Tibial artery (tissue), 4 donors: ENCODE measurements around the gene CKM.

Experiments used
- DNase-seq, 2 donors: peaks; one replicate each; pipeline ENCODE4 v3.0.0-alpha.2; 2019
- H3K27ac ChIP-seq, 2 donors: fragments of 200-600 bp; sonication (generic) in 1 of 2; 1 replicate in 1 of 2; 2 replicates in 1 of 2; pipeline ENCODE4 v1.5.1; 2018 to 2019; ENCODE audit warnings: mild to moderate bottlenecking in 1 of 2
- H3K27me3 ChIP-seq, 2 donors: fragments of 200-600 bp; sonication (generic) in 1 of 2; one replicate each; pipeline versions ENCODE4 v1.5.1 to v1.6.0; 2016 to 2019
- H3K36me3 ChIP-seq, 3 donors: fragments of 200-600 bp; sonication (generic) in 2 of 3; one replicate each; pipeline ENCODE4 v1.5.1; 2016 to 2019; ENCODE audit warnings: mild to moderate bottlenecking in 2 of 3
- H3K4me1 ChIP-seq, 4 donors: fragments of 200-600 bp; sonication (generic) in 2 of 4; 1 replicate in 3 of 4; 2 replicates in 1 of 4; pipeline ENCODE4 v1.5.1; 2016 to 2019
- H3K4me3 ChIP-seq, 2 donors: fragments of 200-600 bp; sonication (generic) in 1 of 2; 1 replicate in 1 of 2; 2 replicates in 1 of 2; pipeline ENCODE4 v1.5.1; 2018 to 2019; ENCODE audit warnings: mild to moderate bottlenecking in 2 of 2
- H3K9me3 ChIP-seq, 3 donors: fragments of 200-600 bp; sonication (generic) in 1 of 3; one replicate each; pipeline ENCODE4 v1.5.1; 2016 to 2019
- CTCF ChIP-seq, 2 experiments: fragments of 200-600 bp in 1 of 2; fragments of 450-650 bp in 1 of 2; IDR thresholded peaks; one replicate each; pipeline ENCODE4 v1.5.1; 2017 to 2019; ENCODE audit warnings: antibody characterized with exemption in 2 of 2, mild to moderate bottlenecking in 1 of 2, moderate library complexity in 1 of 2
- intact Hi-C: fragments of 100-400 bp; cut with DNase I; formaldehyde crosslinking; loops from one replicate; pipeline ENCODE4 v1.15.0; 2023; ENCODE audit warnings: low total_unique reads

CKM gene

GRCh38 chr19:45356760-45357444, 34.2 kb upstream of the CKM start:
- intact Hi-C loops: no loop called here
- Histone ChIP-seq H3K9me3 (no peaks in the 10 kb centered on the region), H3K36me3 (peaks cover 0 to 81% (median 34%) of the 10 kb centered on the region in 3 donors), H3K4me3 (no peak overlapping the region), H3K27ac (no peak overlapping the region), H3K27me3 (no peaks in the 10 kb centered on the region), H3K4me1 (no peaks in the 10 kb centered on the region)
- no peak for TF ChIP-seq CTCF (IDR thresholded peaks at IDR 0.05)
- no peak for DNase-seq

- Histone ChIP-seq H3K27ac (no peak overlapping the region), H3K27me3 (no peaks in the 10 kb centered on the region), H3K9me3 (no peaks in the 10 kb centered on the region), H3K4me1 (no peaks in the 10 kb centered on the region), H3K4me3 (no peak overlapping the region), H3K36me3 (peaks cover 0 to 81% (median 36%) of the 10 kb centered on the region in 3 donors)
- intact Hi-C loops: no loop called here
- no peak for TF ChIP-seq CTCF (IDR thresholded peaks at IDR 0.05)
- DNase-seq: no peak
These were observed 33.2 kb upstream of the CKM start for GRCh38 chr19:45355910-45356309.

GRCh38 chr19:45355402-45355801, 32.7 kb upstream of the CKM start:
- DNase-seq: no peak

GRCh38 chr19:45354241-45354842, 31.7 kb upstream of the CKM start:
- H3K36me3 ChIP-seq: peaks cover 0 to 88% (median 33%) of the 10 kb centered on the region in 3 donors
- H3K4me3 ChIP-seq: no peak overlapping the region
- intact Hi-C loops: no loop called here
- no peaks in the 10 kb centered on the region for H3K27me3 ChIP-seq
- H3K9me3 ChIP-seq: no peaks in the 10 kb centered on the region
- H3K27ac ChIP-seq: no peak overlapping the region
- H3K4me1 ChIP-seq: no peaks in the 10 kb centered on the region
- no peak for DNase-seq
- no peak for TF ChIP-seq CTCF (IDR thresholded peaks at IDR 0.05)

More at GRCh38 chr19:45355402-45355801, 32.7 kb upstream of the CKM start:
- H3K4me3 ChIP-seq: no peak overlapping the region
- TF ChIP-seq CTCF (IDR thresholded peaks at IDR 0.05): no peak
- H3K9me3 ChIP-seq: no peaks in the 10 kb centered on the region
- peaks cover 0 to 82% (median 36%) of the 10 kb centered on the region in 3 donors for H3K36me3 ChIP-seq
- intact Hi-C loops: no loop called here
- no peaks in the 10 kb centered on the region for H3K4me1 ChIP-seq
- H3K27ac ChIP-seq: no peak overlapping the region
- no peaks in the 10 kb centered on the region for H3K27me3 ChIP-seq

- Histone ChIP-seq H3K36me3 (peaks cover 0 to 77% (median 32%) of the 10 kb centered on the region in 3 donors), H3K9me3 (no peaks in the 10 kb centered on the region), H3K27ac (no peak overlapping the region), H3K4me3 (no peak overlapping the region), H3K27me3 (peaks cover 0 to 6% of the 10 kb centered on the region in 2 donors), H3K4me1 (no peaks in the 10 kb centered on the region)
- DNase-seq: no peak
- intact Hi-C loops: no loop called here
- TF ChIP-seq CTCF (IDR thresholded peaks at IDR 0.05): no peak
These were observed 30.5 kb upstream of the CKM start for GRCh38 chr19:45352914-45353796.
